Measurements from ENCODE around the gene PRXL2C. TPM values are rescaled to one million over a fixed set of nuclear protein-coding genes. Genes with fewer than 3 reads are reported as not detected.
"Not testable (repeated sequence)": the region's sequence is repeated elsewhere in the genome, so short reads cannot be mapped to it uniquely, and the experiment has no call there.

The PRXL2C gene
- total RNA-seq, 1 donor from 2014 or later = 12.6 TPM

DNA sequence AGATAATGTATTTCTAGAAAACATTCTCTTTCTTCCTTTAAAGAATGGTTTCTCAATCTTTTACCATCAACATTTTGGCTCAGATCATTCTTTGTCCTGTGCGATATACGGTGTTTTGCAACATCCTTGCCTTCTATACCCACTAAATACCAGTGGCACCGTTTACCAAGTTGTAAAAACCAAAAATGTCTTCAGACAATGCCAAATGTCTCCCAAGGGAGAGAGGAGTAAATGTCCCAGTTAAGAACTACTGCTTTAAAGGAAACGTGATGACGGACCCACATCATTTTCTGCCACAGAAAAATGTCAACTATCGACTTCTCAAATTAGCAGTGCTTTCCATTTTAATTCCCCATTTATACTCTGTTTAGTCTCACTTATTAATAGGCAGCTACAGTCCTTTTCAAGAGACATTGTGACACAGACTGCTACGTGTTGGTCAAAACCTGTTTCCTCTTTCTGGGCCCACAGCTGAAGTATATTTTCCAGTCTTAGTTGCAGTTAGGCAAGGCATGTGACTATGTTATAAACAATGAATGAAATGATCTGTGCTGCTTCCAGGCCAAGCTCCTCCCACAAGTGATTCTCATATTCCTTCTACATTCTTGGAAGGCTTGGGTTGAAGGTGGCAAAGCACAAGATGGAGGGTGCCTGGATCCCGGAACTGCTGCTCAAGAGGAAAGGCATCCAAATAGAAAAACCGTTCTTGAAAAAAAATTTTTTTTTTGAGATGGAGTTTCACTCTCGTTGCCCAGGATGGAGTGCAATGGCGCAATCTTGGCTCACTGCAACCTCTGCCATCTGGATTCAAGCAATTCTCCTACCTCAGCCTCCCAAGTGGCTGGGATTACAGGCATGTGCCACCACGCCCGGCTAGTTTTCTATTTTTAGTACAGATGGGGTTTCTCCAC lies 8.8 kb downstream of the PRXL2C start:
- DNase-seq (ENCODE audit: low read depth) = no peak
- no peak overlapping the region for H3K4me3 ChIP-seq (ENCODE audit: low read depth, low read length)
- TF ChIP-seq, protein P1, sequence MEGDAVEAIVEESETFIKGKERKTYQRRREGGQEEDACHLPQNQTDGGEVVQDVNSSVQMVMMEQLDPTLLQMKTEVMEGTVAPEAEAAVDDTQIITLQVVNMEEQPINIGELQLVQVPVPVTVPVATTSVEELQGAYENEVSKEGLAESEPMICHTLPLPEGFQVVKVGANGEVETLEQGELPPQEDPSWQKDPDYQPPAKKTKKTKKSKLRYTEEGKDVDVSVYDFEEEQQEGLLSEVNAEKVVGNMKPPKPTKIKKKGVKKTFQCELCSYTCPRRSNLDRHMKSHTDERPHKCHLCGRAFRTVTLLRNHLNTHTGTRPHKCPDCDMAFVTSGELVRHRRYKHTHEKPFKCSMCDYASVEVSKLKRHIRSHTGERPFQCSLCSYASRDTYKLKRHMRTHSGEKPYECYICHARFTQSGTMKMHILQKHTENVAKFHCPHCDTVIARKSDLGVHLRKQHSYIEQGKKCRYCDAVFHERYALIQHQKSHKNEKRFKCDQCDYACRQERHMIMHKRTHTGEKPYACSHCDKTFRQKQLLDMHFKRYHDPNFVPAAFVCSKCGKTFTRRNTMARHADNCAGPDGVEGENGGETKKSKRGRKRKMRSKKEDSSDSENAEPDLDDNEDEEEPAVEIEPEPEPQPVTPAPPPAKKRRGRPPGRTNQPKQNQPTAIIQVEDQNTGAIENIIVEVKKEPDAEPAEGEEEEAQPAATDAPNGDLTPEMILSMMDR (conservative IDR thresholded peaks at IDR 0.05; ENCODE audit: low read depth, low read length) = no peak

DNA sequence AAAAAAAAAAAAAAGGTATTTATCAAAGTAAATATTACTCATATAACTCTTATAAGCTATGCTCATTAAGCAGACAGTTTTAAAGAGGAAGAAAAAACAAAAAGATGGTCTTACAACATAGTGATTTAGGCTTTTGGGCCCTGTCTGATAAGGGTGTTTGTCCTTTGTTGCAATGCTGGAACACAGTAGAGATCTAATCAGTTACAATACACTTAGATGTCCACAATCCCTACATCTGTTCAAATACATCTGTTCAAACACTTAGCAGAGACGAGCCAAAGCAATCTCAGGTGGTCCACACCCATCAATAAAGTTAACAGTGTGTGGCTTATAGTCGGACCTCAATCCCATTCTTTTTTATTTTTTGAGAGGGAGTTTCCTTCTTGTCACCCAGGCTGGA lies 11.0 kb downstream of the PRXL2C start:
- DNase-seq (ENCODE audit: low read depth) = no peak
- TF ChIP-seq, protein P1 (conservative IDR thresholded peaks at IDR 0.05; ENCODE audit: low read depth, low read length) = no peak

DNA sequence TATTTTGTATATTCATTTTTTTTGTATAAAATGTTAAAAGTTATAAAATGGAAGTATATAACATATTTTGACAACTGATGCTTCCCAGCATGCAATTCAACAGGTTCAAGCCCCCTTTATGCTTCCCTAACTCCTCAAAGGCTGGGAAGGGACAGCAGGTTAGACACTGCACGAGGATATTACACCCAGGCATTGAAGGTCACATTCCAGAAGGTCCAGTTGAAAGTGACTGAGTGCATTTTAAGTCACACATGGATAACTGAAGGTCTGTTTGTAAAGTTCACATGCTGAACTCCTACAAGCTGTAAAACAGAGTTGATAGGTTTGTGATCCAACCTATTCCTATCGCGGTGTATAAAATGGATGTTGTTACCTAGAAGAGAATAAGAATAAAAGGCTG lies 13.6 kb downstream of the PRXL2C start:
- TF ChIP-seq, protein P1 (conservative IDR thresholded peaks at IDR 0.05; ENCODE audit: low read depth, low read length) = no peak
- H3K4me3 ChIP-seq (ENCODE audit: low read depth, low read length) = no peak overlapping the region
- DNase-seq (ENCODE audit: low read depth) = no peak

More for the DNA sequence above, 11.0 kb downstream of the PRXL2C start:
- H3K4me3 ChIP-seq (ENCODE audit: low read depth, low read length) = no peak overlapping the region

DNA sequence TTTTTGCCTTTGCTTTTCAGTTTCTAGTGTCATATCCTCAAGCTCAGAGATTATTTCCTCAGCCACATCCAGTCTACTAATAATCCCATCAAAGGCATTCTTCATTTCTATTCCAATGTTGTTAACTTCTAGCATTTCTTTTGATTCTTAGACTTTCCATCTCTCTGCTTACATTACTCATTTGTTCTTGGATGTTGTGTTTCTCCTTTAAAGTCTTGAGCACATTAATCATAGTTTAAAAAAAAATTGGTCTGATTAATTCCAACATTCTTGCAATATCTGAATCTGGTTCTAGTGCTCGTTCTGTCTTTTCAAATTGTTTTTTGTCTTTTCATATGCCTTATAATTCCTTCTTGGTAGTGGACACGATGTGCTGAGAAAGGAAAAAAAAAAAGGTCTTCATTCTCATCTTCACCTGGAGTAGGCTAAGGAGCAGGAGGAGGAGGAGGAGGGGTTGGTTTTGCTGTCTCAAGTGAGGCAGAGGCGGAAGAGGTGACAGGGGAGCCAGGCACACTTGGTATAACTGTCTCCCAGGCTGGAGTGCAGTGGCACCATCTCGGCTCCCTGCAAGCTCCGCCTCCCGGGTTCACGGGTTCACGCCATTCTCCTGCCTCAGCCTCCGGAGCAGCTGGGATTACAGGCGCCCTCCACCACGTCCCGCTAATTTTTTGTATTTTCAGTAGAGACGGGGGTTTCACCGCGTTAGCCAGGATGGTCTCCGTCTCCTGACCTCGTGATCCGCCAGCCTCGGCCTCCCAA lies 16.3 kb downstream of the PRXL2C start:
- no peak overlapping the region for H3K4me3 ChIP-seq (ENCODE audit: low read depth, low read length)
- TF ChIP-seq, protein P1 (conservative IDR thresholded peaks at IDR 0.05; ENCODE audit: low read depth, low read length) = no peak
- no peak for DNase-seq (ENCODE audit: low read depth)

DNA sequence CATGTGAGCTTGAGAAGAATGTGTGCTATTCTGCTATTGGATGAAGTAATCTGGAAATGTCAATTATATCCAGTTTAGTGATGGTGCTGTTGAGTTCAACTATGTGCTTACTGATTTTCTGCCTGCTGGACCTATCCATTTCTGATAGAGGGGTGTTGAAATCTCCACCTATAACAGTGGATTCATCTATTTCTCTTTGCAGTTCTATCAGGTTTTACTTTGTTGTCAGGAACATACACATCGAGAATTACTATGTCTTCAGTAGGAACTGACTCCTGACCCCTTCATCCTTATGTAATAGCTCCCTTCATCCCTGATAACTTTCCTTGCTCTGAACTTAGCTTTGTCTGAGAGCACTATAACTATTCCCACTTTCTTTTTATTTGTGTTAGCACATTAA lies 18.7 kb downstream of the PRXL2C start:
- TF ChIP-seq, protein P1 (conservative IDR thresholded peaks at IDR 0.05; ENCODE audit: low read depth, low read length) = no peak
- no peak overlapping the region for H3K4me3 ChIP-seq (ENCODE audit: low read depth, low read length)
- DNase-seq (ENCODE audit: low read depth) = no peak

DNA sequence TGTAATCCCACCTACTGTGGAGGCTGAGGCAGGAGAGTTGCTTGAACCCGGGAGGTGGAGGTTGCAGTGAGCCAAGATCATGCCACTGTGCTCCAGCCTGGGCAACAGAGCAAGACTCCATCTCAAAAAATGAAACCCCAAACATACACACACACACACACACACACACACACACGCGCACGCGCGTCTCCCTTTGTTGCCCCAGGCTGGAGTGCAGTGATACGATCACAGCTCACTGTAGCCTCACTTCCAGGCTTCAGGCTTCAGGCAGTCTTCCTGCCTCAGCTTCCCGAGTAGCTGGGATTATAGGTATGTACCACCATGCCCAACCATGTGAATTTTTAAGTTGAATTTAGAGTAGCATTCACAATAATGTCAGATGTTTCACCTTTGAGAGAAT lies 21.5 kb downstream of the PRXL2C start:
- not testable (repeated sequence) for H3K4me3 ChIP-seq (ENCODE audit: low read depth, low read length); DNase-seq (ENCODE audit: low read depth)

DNA sequence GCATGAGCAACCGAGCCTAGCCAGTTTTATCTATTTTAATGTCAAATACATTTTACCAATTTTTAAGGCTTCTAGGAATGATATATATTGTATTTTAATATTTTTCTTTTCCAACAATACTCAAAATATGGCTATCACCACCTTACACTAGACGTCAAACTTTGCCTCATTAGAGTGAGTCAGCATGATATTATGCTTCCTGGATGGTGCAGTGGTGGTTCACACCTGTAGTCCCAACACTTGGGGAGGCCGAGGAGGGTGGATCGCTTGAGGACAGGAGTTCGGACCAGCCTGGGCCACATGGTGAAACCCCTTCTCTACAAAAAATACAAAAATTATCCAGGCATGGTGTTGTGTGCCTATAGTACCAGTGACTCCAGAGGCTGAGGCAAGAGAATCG lies 28.2 kb downstream of the PRXL2C start:
- H3K4me3 ChIP-seq (ENCODE audit: low read depth, low read length) = no peak overlapping the region
- TF ChIP-seq, protein P1 (conservative IDR thresholded peaks at IDR 0.05; ENCODE audit: low read depth, low read length) = no peak
- no peak for DNase-seq (ENCODE audit: low read depth)

Measured in epithelial cell of proximal tubule (primary cell).